Effector CD4-positive, alpha-beta T cell (primary cell): ENCODE data around the gene EPHB4.
"Not testable (repeated sequence)": the region's sequence is repeated elsewhere in the genome, so short reads cannot be mapped to it uniquely, and the experiment has no call there.

ENCODE experiments used
- DNase-seq: peaks from one replicate; pipeline ENCODE4 v3.0.0-alpha.2; 2020

Gene EPHB4

GRCh38 chr7:100819586-100819985 lies 7.7 kb downstream of the EPHB4 start:
- no peak for DNase-seq

GRCh38 chr7:100818825-100819224 lies 8.5 kb downstream of the EPHB4 start:
- DNase-seq = no peak

GRCh38 chr7:100818366-100818765 lies 9.0 kb downstream of the EPHB4 start:
- no peak for DNase-seq

GRCh38 chr7:100817097-100817496 lies 10.2 kb downstream of the EPHB4 start:
- no peak for DNase-seq

GRCh38 chr7:100816515-100816914 lies 10.8 kb downstream of the EPHB4 start:
- not testable (repeated sequence) for DNase-seq

GRCh38 chr7:100812729-100813128 lies 14.6 kb downstream of the EPHB4 start:
- DNase-seq = no peak

GRCh38 chr7:100811480-100811879 lies 15.8 kb downstream of the EPHB4 start:
- no peak for DNase-seq

- DNase-seq = no peak
These were observed 18.9 kb downstream of the EPHB4 start for GRCh38 chr7:100808354-100808875.

GRCh38 chr7:100806883-100807282 lies 20.4 kb downstream of the EPHB4 start:
- DNase-seq = not testable (repeated sequence)

- no peak for DNase-seq
These were observed 21.0 kb downstream of the EPHB4 start for GRCh38 chr7:100806276-100806675.

- DNase-seq = no peak
These were observed 22.5 kb downstream of the EPHB4 start for GRCh38 chr7:100804681-100805431.

- DNase-seq = no peak
These were observed 23.7 kb downstream of the EPHB4 start for GRCh38 chr7:100803398-100804161.

GRCh38 chr7:100802951-100803350 lies 24.4 kb downstream of the EPHB4 start:
- no peak for DNase-seq

GRCh38 chr7:100801833-100802568 lies 25.3 kb downstream of the EPHB4 start:
- no peak for DNase-seq

GRCh38 chr7:100799037-100799896 lies 28.1 kb downstream of the EPHB4 start:
- peak; percentile 27 for DNase-seq

GRCh38 chr7:100794741-100795140 lies 32.6 kb downstream of the EPHB4 start:
- DNase-seq = no peak

GRCh38 chr7:100793806-100794660 lies 33.3 kb downstream of the EPHB4 start:
- no peak for DNase-seq

- DNase-seq = no peak
These were observed 35.2 kb downstream of the EPHB4 start for GRCh38 chr7:100791881-100792666.

- no peak for DNase-seq
These were observed 38.3 kb downstream of the EPHB4 start for GRCh38 chr7:100789055-100789454.

GRCh38 chr7:100786323-100786722 lies 41.0 kb downstream of the EPHB4 start:
- DNase-seq = no peak
